Sigmoid colon (tissue), 7 donors: ENCODE data around the gene POU3F3. TPM values are rescaled to one million over a fixed set of nuclear protein-coding genes. Genes with fewer than 3 reads are reported as not detected.

Experiments used
- DNase-seq: peaks from one replicate; pipeline ENCODE4 v3.0.0-alpha.2; 2019
- H3K27ac ChIP-seq, 4 donors: fragments of 200-600 bp; sonication (generic); one replicate each; pipeline ENCODE4 v1.5.1; 2016 to 2019; ENCODE audit warnings: mild to moderate bottlenecking in 1 of 4
- H3K27me3 ChIP-seq, 3 donors: fragments of 200-600 bp; sonication (generic); one replicate each; pipeline ENCODE4 v1.5.1; 2019; ENCODE audit warnings: mild to moderate bottlenecking in 1 of 3
- H3K36me3 ChIP-seq, 4 donors: fragments of 200-600 bp; sonication (generic); one replicate each; pipeline ENCODE4 v1.5.1; 2016 to 2019
- H3K4me1 ChIP-seq, 4 donors: fragments of 200-600 bp; sonication (generic); one replicate each; pipeline ENCODE4 v1.5.1; 2017 to 2019
- H3K4me3 ChIP-seq, 4 donors: fragments of 200-600 bp; sonication (generic); one replicate each; pipeline ENCODE4 v1.5.1; 2017 to 2019; ENCODE audit warnings: mild to moderate bottlenecking in 2 of 4, moderate library complexity in 1 of 4
- H3K9me3 ChIP-seq, 4 donors: fragments of 200-600 bp in 3 of 4; sonication (generic) in 3 of 4; one replicate each; pipeline versions ENCODE4 v1.5.1 to v1.6.1; 2013 to 2019
- CTCF ChIP-seq, 4 experiments: fragments of 450-650 bp in 3 of 4; fragments of 200-600 bp in 1 of 4; IDR thresholded peaks; one replicate each; pipeline ENCODE4 v1.5.1; 2016 to 2019; ENCODE audit warnings: antibody characterized with exemption in 4 of 4, mild to moderate bottlenecking in 3 of 4, moderate library complexity in 2 of 4
- EP300 ChIP-seq, 4 donors: sonication (generic); formaldehyde crosslinking; IDR thresholded peaks; one replicate each; pipeline ENCODE4 v1.6.1; 2017; ENCODE audit warnings: antibody characterized with exemption in 4 of 4
- POLR2A ChIP-seq, 2 donors: fragments of 450-650 bp; IDR thresholded peaks; one replicate each; pipeline ENCODE4 v1.6.1; 2016; ENCODE audit warnings: antibody characterized with exemption in 2 of 2, mild to moderate bottlenecking in 2 of 2, moderate library complexity in 2 of 2
- POLR2AphosphoS5 ChIP-seq, 4 donors: sonication (generic); formaldehyde crosslinking; IDR thresholded peaks; one replicate each; pipeline ENCODE4 v1.6.1; 2017; ENCODE audit warnings: antibody characterized with exemption in 4 of 4
- WGBS, 2 donors: extraction: QIAGEN DNeasy Blood & Tissue Kit; methylation state at CpG; one replicate each; pipeline ENCODE4 v1.1.7; 2013; 5-methylcytosine and 5-hydroxymethylcytosine counted together
- intact Hi-C: fragments of 100-400 bp; cut with DNase I; formaldehyde crosslinking; loops from one replicate; pipeline ENCODE4 v1.15.1; 2023
- polyA plus RNA-seq, 3 donors: library from polyadenylated mRNA; stranded (reverse); fragments of 200-250 nt; gene quantifications; one replicate each; pipeline ENCODE4 v1.2.3, GENCODE V29; 2013
- total RNA-seq, 4 donors: library from RNA; depleted of rRNA; stranded (reverse); fragments of >200 nt; gene quantifications; one replicate each; pipeline ENCODE4 v1.1.0, GENCODE V29; 2016
- donor health status: healthy with polysubstance abuse.
- donor health status: Bipolar disorder and iron deficiency.
- donor health status: healthy.

POU3F3 gene
- total and polyA plus RNA-seq, 7 donors: 0.36 to 1.4 (median 0.66) TPM; not detected in 2

DNA sequence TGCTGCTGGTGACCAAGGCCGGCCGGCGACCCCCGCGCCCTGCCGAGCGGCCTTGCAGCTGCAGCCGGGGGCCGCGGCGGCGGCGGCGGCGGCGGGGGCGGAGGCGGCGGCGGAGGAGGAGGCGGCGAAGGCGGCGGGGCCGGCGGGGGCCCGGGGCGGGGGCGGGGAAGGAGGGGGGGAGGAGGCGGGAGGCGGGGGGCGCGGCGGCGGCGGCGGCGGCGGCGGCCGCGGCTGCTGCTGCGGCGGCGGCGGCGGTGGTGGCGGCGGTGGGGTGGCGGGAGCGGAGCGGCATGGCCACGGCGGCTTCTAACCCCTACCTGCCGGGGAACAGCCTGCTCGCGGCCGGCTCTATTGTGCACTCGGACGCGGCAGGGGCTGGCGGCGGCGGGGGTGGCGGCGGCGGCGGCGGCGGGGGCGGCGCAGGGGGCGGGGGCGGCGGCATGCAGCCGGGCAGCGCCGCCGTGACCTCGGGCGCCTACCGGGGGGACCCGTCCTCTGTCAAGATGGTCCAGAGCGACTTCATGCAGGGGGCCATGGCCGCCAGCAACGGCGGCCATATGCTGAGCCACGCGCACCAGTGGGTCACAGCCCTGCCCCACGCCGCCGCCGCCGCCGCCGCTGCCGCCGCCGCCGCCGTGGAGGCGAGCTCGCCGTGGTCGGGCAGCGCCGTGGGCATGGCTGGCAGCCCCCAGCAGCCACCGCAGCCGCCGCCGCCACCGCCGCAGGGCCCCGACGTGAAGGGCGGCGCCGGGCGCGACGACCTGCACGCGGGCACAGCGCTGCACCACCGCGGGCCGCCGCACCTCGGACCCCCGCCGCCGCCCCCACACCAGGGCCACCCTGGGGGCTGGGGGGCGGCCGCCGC is 1.5 kb downstream of the POU3F3 start:
- Histone ChIP-seq H3K27me3 (peaks cover 66 to 92% (median 89%) of the 10 kb centered on the region in 3 donors), H3K4me3 (peak overlapping the region in 2 of 4 donors; percentile 30 to 37), H3K27ac (no peak overlapping the region), H3K36me3 (no peaks in the 10 kb centered on the region), H3K4me1 (peaks cover 0 to 52% (median 47%) of the 10 kb centered on the region in 4 donors), H3K9me3 (no peaks in the 10 kb centered on the region)
- TF ChIP-seq EP300 (IDR thresholded peaks at IDR 0.05) (no peak), CTCF (IDR thresholded peaks at IDR 0.05) (no peak), POLR2AphosphoS5 (IDR thresholded peaks at IDR 0.05) (no peak), POLR2A (IDR thresholded peaks at IDR 0.05) (no peak)
- WGBS, 2 donors: 2 to 3% methylated on average over 127 to 130 of the region's 135 CpGs
- intact Hi-C loops: no loop called here
- DNase-seq: no peak

- no peaks in the 10 kb centered on the region for H3K36me3 ChIP-seq
- no peaks in the 10 kb centered on the region for H3K9me3 ChIP-seq
- peaks cover 0 to 52% (median 47%) of the 10 kb centered on the region in 4 donors for H3K4me1 ChIP-seq
- peaks cover 70 to 92% (median 89%) of the 10 kb centered on the region in 3 donors for H3K27me3 ChIP-seq
- no peak for TF ChIP-seq POLR2AphosphoS5 (IDR thresholded peaks at IDR 0.05)
- TF ChIP-seq CTCF (IDR thresholded peaks at IDR 0.05): no peak
- TF ChIP-seq POLR2A (IDR thresholded peaks at IDR 0.05): no peak
- TF ChIP-seq EP300 (IDR thresholded peaks at IDR 0.05): no peak
- WGBS, 2 donors: 4 to 6% methylated on average over 106 of the region's 106 CpGs
- intact Hi-C loops: no loop called here
- no peak overlapping the region for H3K4me3 ChIP-seq
- DNase-seq: no peak
- no peak overlapping the region for H3K27ac ChIP-seq
Observed at GRCh38 chr2:104856086-104856972, 2.4 kb downstream of the POU3F3 start.

GRCh38 chr2:104856973-104857261 is 3.0 kb downstream of the POU3F3 start:
- TF ChIP-seq POLR2AphosphoS5 (IDR thresholded peaks at IDR 0.05): no peak
- TF ChIP-seq POLR2A (IDR thresholded peaks at IDR 0.05): no peak
- TF ChIP-seq EP300 (IDR thresholded peaks at IDR 0.05): no peak
- TF ChIP-seq CTCF (IDR thresholded peaks at IDR 0.05): no peak
- DNase-seq: no peak
- WGBS, 2 donors: 1% methylated on average over 41 of the region's 41 CpGs
- Histone ChIP-seq H3K4me3 (peak overlapping the region in 2 of 4 donors; percentile 4 to 7), H3K36me3 (no peaks in the 10 kb centered on the region), H3K9me3 (no peaks in the 10 kb centered on the region), H3K27ac (no peak overlapping the region), H3K27me3 (peaks cover 70 to 92% (median 89%) of the 10 kb centered on the region in 3 donors), H3K4me1 (peaks cover 0 to 50% (median 49%) of the 10 kb centered on the region in 4 donors)
- intact Hi-C loops: no loop called here

DNA sequence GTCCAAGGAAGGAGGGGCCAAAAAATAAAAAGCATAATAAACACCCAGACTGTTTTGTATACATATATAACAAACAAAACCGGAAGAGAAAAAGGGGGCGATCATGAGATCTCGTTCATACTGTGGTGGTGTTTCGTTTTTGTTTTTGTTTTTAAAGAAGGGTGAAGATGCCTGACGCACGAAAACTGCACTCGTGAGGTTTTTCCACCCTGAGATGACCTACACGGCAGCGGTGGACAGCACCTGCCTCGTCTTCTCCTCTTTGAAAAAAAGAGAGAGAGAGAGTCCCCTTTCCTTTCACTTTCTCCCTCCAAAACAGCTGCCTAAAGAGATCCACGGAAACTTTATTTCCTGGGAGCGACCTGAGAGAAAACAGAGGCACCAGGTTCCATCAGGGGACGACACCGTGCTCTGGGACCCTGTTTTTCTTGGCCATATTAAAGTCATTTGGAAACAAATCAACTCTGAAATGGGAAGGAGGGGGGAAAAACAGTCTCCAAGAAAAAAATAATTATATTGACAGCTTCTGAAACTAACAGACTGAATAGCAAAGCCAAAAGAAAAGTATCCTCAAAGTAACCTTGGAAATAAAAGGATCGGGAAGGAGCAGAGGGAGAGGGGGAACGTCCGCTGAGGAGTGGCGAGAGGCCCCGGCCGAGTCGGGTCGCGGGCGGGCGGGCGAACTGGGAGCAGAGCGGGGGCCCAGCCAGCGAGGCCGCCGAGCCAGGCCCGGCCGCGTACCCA is 3.5 kb downstream of the POU3F3 start:
- 6 to 7% methylated on average over 33 of the region's 33 CpGs for WGBS, 2 donors
- Histone ChIP-seq H3K27ac (no peak overlapping the region), H3K27me3 (peaks cover 70 to 92% (median 89%) of the 10 kb centered on the region in 3 donors), H3K9me3 (no peaks in the 10 kb centered on the region), H3K4me3 (peak overlapping the region in 2 of 4 donors; percentile 4 to 7), H3K36me3 (no peaks in the 10 kb centered on the region), H3K4me1 (peaks cover 0 to 50% (median 49%) of the 10 kb centered on the region in 4 donors)
- intact Hi-C loops: no loop called here
- TF ChIP-seq POLR2AphosphoS5 (IDR thresholded peaks at IDR 0.05) (peak in 1 of 4 donors; percentile 9), EP300 (IDR thresholded peaks at IDR 0.05) (no peak)
- no peak for DNase-seq
